ENCODE measurements around the gene CNP. TPM values are rescaled to one million over a fixed set of nuclear protein-coding genes. Genes with fewer than 3 reads are reported as not detected.
A peak's percentile ranks its signal among the peaks of the same experiment; 100 is the strongest.

Gene CNP
- total RNA-seq, 1 experiment from 2014 or later: 78.5 TPM

DNA sequence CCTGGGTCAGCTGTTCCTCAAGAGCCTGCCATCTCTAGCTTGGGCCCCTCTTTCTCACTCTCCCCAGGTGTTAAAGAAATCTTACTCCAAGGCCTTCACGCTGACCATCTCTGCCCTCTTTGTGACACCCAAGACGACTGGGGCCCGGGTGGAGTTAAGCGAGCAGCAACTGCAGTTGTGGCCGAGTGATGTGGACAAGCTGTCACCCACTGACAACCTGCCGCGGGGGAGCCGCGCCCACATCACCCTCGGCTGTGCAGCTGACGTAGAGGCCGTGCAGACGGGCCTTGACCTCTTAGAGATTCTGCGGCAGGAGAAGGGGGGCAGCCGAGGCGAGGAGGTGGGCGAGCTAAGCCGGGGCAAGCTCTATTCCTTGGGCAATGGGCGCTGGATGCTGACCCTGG lies 6.8 kb downstream of the CNP start:
- Histone ChIP-seq H2BK120ac (ENCODE audit: low read depth, low read length, poor library complexity, severe bottlenecking) (no peak overlapping the region), H3K18ac (ENCODE audit: insufficient read length, low read depth, low read length) (no peak overlapping the region), H2BK5ac (ENCODE audit: insufficient read length, low read length) (no peak overlapping the region), H3K27ac (ENCODE audit: insufficient read length, low read depth, low read length) (no peak overlapping the region), H4K8ac (replicated peaks; ENCODE audit: insufficient read length, low read depth, low read length) (no peak overlapping the region), H2BK20ac (ENCODE audit: low read depth, low read length, poor library complexity, severe bottlenecking) (no peak overlapping the region), H2AFZ (ENCODE audit: low read length) (no peak overlapping the region), H3K4ac (ENCODE audit: low read depth, low read length) (no peak overlapping the region), H4K91ac (ENCODE audit: insufficient read length, low read depth, low read length) (no peak overlapping the region), H3K9me3 (ENCODE audit: control insufficient read depth, low read depth, low read length) (no peaks in the 10 kb centered on the region), H3K27me3 (ENCODE audit: insufficient read depth, low read length) (no peaks in the 10 kb centered on the region), H3K56ac (ENCODE audit: insufficient read length, low read depth, low read length) (no peak overlapping the region), H3K79me2 (ENCODE audit: insufficient read depth, low read length) (no peaks in the 10 kb centered on the region), H2AK5ac (ENCODE audit: insufficient read length, low read length) (no peak overlapping the region), H3K9ac (ENCODE audit: extremely low read depth, insufficient read length, low read length) (no peak overlapping the region), H3K4me2 (ENCODE audit: insufficient read depth, insufficient read length, low read length) (no peak overlapping the region), H2BK15ac (ENCODE audit: low read depth, low read length) (no peak overlapping the region), H3K4me1 (ENCODE audit: insufficient read depth, low read length) (no peaks in the 10 kb centered on the region), H4K5ac (ENCODE audit: insufficient read length, low read depth, low read length) (no peak overlapping the region), H4K20me1 (ENCODE audit: control insufficient read depth, insufficient read depth, insufficient read length) (no peaks in the 10 kb centered on the region), H3K79me1 (ENCODE audit: insufficient read depth, low read depth, low read length, poor library complexity, severe bottlenecking) (no peaks in the 10 kb centered on the region), H3K14ac (ENCODE audit: insufficient read depth, low read length) (no peak overlapping the region), H3K23ac (ENCODE audit: insufficient read length, low read depth, low read length) (no peak overlapping the region), H3T11ph (ENCODE audit: low read length) (no peak overlapping the region), H2BK12ac (ENCODE audit: insufficient read length, low read depth, low read length) (no peak overlapping the region), H3K23me2 (ENCODE audit: insufficient read length, low read depth, low read length, poor library complexity, severe bottlenecking) (no peaks in the 10 kb centered on the region)
- Mint-ChIP-seq H3K4me1 (peaks cover 0 to 3% of the 10 kb centered on the region in 2 experiments; a peak in 1 of 4 replicates), H3K27me3 (ENCODE audit: low read depth) (no peaks in the 10 kb centered on the region), H3K27ac (peak overlapping the region in 1 of 3 experiments; percentile 28; a peak in 1 of 7 replicates), H3K9me3 (no peaks in the 10 kb centered on the region), H3K36me3 (ENCODE audit: insufficient read depth in 1 of 3, low read depth in 3 of 3) (peaks cover 31 to 88% (median 83%) of the 10 kb centered on the region in 3 experiments), H3K4me3 (no peak overlapping the region)
- TF ChIP-seq, protein P1, sequence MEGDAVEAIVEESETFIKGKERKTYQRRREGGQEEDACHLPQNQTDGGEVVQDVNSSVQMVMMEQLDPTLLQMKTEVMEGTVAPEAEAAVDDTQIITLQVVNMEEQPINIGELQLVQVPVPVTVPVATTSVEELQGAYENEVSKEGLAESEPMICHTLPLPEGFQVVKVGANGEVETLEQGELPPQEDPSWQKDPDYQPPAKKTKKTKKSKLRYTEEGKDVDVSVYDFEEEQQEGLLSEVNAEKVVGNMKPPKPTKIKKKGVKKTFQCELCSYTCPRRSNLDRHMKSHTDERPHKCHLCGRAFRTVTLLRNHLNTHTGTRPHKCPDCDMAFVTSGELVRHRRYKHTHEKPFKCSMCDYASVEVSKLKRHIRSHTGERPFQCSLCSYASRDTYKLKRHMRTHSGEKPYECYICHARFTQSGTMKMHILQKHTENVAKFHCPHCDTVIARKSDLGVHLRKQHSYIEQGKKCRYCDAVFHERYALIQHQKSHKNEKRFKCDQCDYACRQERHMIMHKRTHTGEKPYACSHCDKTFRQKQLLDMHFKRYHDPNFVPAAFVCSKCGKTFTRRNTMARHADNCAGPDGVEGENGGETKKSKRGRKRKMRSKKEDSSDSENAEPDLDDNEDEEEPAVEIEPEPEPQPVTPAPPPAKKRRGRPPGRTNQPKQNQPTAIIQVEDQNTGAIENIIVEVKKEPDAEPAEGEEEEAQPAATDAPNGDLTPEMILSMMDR (conservative IDR thresholded peaks at IDR 0.05): no peak
- DNase-seq: no peak
- WGBS (ENCODE audit: extremely low coverage, insufficient read length, low lambda C conversion rate): no CpG with 5 or more reads among the region's 19 CpGs
